IPS-NIHi7 (cell line): ENCODE data around the gene ARHGEF7.
"Not testable (repeated sequence)": the region's sequence is repeated elsewhere in the genome, so short reads cannot be mapped to it uniquely, and the experiment has no call there.

Source experiments
- DNase-seq: peaks from one replicate; pipeline ENCODE4 v3.0.0; 2012; ENCODE audit warnings: mixed read lengths; ENCODE audit errors: extremely low spot score

ARHGEF7 gene

GRCh38 chr13:111252446-111253364 lies 137.6 kb downstream of the ARHGEF7 start:
- no peak for DNase-seq

DNA sequence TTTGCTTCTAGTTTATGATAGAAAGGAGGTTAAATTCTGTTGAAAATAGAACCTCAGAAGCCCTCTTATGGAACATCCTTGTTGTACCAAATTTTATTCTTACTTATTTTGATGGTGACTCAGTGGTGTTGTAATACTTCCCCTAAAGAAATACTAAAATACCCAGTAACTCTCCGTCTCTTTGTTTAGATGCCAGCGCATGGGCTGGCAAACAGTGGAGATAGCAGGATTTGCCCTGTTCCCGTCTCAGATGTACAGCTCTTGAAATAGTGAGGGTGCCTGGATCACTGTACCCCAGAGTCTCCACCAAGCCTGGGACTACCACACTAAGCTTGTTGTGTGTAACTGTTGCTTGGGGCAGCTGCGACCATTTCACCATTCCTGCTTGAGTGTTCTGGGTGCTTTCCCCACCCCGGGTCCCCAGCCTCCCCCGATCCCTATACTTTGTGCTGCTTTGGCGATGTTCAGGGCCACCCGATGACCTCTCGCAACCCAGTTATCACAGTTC lies 138.3 kb downstream of the ARHGEF7 start:
- no peak for DNase-seq

DNA sequence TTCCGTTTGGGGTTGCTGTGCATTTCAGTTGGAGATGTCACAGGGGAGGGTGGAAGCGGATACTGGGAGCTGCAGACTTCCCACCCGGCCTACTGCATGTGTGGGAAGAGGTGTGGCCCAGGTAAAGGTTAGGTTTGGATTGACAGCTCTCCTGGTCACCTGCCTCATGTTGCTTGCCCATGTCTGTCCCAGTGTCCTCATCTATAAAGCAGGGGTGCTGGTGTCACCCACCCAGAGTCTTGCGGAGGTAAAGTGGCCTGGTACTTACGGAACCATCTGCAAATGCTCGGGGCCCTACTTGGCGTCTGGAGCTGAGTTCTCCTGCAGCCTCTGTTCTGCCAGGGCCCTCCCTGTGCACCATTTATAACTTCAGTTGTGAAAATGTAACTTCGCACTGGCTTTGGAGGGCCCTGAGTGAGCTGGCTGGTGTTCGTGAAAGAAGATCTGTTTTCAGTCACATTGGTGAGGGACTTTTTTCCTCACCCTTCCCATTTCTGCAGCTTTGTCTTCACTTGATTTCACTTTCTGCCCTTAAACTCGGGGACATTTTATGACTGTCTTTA lies 140.2 kb downstream of the ARHGEF7 start:
- no peak for DNase-seq

GRCh38 chr13:111256458-111256857 lies 141.3 kb downstream of the ARHGEF7 start:
- no peak for DNase-seq

GRCh38 chr13:111256946-111257345 lies 141.8 kb downstream of the ARHGEF7 start:
- no peak for DNase-seq

DNA sequence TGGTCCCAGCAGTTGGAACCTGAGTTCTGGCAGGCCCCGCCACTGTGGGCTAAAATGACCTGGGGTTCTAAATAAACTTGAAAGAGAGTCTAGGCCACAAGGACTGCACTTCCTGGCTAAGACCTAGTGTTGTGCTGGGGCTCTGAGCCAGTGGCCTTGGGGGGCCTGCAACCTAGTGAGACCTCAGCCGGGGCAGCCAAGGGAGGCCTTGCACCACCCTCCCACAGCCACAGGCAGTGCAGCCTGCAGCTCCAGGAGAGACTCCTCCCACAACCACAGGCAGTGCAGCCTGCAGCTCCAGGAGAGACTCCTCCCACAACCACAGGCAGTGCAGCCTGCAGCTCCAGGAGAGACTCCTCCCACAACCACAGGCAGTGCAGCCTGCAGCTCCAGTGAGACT lies 142.8 kb downstream of the ARHGEF7 start:
- DNase-seq = not testable (repeated sequence)

GRCh38 chr13:111258637-111259036 lies 143.5 kb downstream of the ARHGEF7 start:
- DNase-seq = no peak

DNA sequence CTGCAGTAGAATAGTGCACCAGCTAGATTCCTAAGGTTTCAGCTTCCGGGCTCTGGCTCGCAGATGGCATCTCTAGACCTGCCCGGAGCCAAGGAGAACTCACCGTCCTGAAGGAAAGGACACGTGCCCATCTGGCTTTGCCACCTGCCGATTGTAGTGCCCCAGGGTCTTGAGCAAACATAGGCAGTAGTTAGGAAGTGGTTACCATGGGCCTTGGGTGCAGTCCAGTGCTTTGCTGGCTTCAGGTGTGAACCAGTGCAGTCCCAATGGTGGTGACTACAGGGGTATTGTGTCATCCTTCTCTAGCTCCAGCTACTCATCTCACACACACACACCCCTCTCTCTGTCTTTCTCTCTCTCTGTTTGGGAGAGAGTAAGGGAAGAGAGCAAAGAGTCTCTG lies 143.9 kb downstream of the ARHGEF7 start:
- no peak for DNase-seq

GRCh38 chr13:111261326-111261725 lies 146.2 kb downstream of the ARHGEF7 start:
- DNase-seq = no peak

- DNase-seq = no peak
These were observed 147.2 kb downstream of the ARHGEF7 start for GRCh38 chr13:111262281-111262680.

DNA sequence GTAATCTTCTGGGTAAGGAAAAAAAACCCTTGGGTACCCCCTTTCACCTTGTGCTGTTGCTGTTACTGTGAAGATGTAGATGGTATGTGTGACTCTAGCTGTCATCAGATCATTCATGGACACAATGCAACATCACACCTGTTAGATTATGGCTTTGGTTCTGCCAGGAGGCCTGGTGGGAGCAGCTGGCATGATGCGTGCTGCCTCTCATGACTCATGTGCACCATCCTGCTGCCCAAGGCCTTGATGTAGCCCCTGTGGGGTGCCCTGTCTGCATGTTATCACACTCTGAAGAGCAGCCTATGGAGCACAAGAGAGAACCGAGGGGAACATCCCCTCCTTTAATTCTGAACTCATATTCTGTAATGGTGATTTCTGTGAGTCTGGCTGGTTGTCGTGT lies 147.6 kb downstream of the ARHGEF7 start:
- no peak for DNase-seq

- DNase-seq = no peak
These were observed 148.5 kb downstream of the ARHGEF7 start for GRCh38 chr13:111263566-111263965.

DNA sequence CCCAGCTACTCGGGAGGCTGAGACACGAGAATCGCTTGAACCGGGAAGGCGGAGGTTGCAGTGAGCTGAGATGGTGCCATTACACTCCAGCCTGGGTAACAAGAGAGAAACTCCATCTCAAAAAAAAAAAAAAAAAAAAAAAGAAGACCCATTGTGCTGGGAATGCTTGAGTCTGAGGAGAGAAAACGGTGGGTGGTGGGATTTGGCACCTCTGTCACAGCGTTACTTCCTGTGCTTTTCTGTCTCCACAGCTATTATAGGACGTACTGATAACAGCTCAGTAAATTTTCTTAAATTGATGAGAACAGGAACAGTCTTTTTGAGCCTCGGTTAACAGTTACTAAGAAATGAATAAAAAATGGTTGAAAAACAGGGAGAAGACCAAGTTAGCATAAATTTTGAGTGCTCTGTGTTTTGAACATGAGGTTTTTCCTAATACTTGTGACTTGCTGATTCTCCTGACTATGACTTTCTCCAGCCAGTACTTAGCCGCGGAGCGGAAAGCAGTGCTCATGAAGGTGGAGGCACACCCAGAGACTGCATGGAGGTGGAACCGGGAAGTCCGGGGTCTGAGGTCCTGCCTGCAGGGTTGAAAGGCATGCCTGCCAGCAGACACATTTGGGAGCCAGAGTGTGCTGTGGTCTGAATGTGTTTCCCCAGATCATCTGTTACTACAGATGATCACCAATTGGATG lies 150.0 kb downstream of the ARHGEF7 start:
- no peak for DNase-seq

DNA sequence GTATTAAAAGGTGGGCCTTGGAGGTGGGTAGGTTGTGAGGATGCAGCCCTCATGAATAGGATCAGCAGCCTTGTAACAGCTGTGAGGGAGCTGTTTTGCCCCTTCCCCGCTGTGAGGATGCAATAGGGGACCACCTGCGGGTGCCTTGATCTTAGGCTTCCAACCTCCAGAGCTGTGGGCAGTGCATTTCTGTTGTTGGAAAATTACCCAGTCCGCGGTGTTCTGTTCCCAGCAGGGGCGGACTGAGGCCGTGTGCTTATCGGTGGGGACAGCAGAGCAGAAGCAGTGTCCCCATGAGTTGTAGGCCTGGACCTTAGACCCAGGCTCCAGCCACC lies 150.6 kb downstream of the ARHGEF7 start:
- DNase-seq = no peak

DNA sequence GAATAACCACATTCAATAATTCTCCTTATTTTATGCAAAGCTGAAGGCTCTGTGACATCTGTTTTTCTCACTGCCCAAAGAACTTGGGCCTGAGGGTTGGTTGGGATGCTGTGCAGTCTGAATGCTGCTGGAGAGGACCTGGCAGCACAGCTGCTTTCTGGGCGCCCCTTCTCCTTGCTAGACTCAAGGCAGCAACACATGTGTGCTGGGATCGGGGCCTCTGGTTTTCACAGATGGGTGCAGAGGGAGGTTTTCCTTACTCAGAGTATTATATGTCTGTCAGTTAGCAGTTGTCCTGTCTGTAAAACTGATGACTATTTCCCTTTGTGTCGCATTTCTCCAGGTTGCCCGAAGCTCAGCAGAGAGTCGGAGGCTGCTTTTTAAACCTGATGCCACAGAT lies 152.1 kb downstream of the ARHGEF7 start:
- no peak for DNase-seq

GRCh38 chr13:111267784-111268183 lies 152.7 kb downstream of the ARHGEF7 start:
- no peak for DNase-seq

- peak; percentile 39 for DNase-seq
These were observed 154.4 kb downstream of the ARHGEF7 start for GRCh38 chr13:111269508-111269907.

DNA sequence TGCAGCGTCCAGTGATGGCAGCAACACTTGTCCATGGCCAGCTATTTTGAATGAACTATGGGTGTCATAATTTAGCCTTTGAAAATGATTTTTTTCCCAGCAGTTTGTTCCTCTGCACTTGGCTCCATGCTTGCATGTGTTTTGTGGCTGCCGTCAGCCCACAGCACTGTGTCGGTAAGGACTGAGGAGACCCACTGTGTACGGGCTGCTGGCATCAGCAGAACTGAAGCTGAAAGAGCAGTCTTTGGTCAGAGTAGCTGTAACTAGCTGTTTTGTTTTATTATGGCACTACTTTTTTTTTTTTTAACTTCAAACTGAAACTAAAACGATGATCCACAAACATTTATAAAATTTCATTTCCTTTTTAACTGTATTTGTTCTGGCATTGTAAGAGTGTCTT lies 155.0 kb downstream of the ARHGEF7 start:
- DNase-seq = no peak

DNA sequence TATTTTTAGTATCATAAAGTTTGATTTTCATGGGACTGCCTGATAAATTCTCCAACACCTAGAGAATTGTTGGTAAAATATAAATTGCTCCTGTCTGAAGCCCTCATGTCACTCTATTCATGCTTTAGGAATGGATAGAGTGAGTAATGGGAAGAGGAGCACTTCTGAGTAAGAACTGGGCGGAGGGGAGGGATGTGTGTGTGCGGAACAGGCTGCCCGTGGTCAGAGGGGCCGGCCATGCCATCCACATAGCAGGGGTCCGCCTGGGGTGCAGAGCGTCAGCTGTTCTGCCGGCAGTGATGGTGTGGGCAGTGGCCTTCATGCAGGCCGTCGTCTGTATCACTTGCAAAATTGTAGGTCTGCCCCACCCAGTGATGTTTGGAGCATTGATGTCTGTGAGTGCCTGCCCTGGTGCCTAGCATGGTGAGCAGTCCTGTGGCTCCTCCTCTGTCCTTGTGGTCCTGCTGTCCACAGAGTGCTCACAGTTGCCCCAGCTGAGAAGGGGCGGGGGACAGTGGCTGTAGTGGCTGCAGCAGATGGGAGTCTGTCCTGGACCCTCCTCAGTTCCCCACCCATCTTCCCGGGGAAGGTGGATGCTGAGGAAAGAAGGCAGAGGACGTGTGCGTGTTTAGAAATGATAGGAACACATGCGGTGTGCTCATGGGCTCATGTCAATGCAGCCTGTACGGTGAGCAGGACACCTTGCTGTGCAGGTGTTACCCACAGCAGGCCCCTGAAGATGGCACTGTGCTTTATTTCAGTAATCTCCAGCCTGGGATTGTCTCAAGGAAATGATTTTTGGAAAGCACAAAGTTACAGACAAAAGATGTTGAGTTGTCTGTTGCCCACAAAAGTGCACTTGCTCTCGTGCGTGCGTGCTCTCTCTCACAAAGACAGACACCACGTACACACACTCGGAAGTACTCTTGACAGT lies 155.9 kb downstream of the ARHGEF7 start:
- DNase-seq = no peak

GRCh38 chr13:111272117-111272516 lies 157.0 kb downstream of the ARHGEF7 start:
- no peak for DNase-seq

- DNase-seq = no peak
These were observed 160.3 kb downstream of the ARHGEF7 start for GRCh38 chr13:111275382-111275781.
